NCI-H1694 treated with DMSO at 0.1 percent for 48 hours (cell line): ENCODE measurements around the gene USH1G.
"Not testable (repeated sequence)": the region's sequence is repeated elsewhere in the genome, so short reads cannot be mapped to it uniquely, and the experiment has no call there.

Source experiments
- DNase-seq: peaks from one replicate; lab custom pipeline; 2025; lab: John Stamatoyannopoulos, UW

The USH1G gene

GRCh38 chr17:74873874-74874614, 49.0 kb downstream of the USH1G start:
- DNase-seq: no peak

- peak; percentile 99 for DNase-seq
Observed at GRCh38 chr17:74873037-74873873, 49.8 kb downstream of the USH1G start.

DNA sequence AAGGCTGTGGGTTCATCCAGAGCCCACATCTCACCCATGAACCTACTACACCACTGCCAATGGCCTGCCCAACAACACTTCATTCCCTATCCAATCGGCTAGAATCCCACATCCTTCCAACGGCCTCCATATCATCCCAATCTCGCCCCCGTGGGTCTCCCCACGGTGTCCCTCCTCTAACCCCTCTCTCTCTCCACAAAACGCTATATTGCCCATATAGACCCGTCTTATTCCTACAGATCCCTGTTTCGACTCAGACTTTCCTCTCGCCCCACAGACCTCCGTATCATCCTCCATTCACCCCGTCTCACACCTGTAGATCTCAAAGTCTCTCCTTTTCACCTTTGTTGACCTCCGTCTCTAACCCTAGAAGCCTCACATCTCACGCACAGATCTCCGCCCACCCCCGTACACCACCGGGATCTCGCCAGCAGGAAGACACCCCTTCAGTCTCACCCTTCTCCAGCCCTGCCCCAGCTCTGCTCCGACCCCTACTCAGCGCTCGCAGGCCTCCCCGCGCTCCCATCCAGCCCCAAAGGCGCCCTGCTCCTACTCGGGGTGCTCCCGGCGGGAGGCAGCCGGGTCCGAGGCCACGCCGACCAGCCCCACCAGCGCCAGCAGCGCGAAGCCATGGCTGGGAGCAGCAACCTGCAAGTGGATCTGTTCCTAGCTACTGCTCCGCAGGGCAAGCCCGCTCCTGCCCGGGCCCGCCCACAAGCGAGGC, 50.6 kb downstream of the USH1G start, which contains the start of gene FDXR:
Gene FDXR (minus strand): TSS at position 682 of the 724 bp plus-strand sequence. CDS start 50 bp downstream, at position 632.
- DNase-seq: no peak

DNA sequence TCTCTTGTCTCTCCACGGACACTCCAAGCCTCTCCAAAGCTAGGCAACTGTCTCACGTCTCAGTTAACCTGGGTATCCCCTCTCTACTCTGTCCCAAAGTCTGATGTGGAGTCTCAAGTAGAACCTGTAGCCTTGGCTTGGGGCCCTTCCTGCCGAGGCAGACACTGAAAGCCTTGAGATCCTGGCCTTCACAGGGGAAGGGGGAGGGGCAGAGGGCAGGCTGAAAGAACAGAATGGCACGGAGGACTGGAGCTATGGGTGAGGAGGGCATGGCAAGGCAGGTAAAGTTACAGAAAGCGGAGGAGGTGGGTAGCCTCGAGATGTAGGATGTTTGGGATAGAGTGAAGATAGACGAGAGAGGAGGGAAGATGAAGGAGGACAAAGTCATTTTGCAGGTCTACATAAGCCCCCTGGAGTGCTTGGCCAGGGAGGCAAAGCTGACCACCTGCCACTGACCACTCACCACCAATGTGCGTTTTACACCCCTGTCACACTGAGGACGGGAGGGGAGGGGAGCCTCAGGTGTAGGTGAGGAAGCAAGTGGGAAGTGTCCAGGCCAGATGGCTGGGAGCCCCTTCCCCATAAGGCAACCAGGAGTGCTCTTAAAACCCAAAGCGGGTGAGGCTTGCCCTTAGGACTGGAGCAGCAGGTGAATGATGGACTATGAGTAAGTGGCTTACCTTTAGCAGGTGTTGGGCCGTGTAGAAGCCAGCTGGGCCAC, 51.5 kb downstream of the USH1G start:
- DNase-seq: no peak

- no peak for DNase-seq
Observed at GRCh38 chr17:74870512-74870911, 52.5 kb downstream of the USH1G start.

GRCh38 chr17:74870028-74870427, 53.0 kb downstream of the USH1G start:
- DNase-seq: not testable (repeated sequence)

- no peak for DNase-seq
Observed at GRCh38 chr17:74868908-74869255, 54.2 kb downstream of the USH1G start.

DNA sequence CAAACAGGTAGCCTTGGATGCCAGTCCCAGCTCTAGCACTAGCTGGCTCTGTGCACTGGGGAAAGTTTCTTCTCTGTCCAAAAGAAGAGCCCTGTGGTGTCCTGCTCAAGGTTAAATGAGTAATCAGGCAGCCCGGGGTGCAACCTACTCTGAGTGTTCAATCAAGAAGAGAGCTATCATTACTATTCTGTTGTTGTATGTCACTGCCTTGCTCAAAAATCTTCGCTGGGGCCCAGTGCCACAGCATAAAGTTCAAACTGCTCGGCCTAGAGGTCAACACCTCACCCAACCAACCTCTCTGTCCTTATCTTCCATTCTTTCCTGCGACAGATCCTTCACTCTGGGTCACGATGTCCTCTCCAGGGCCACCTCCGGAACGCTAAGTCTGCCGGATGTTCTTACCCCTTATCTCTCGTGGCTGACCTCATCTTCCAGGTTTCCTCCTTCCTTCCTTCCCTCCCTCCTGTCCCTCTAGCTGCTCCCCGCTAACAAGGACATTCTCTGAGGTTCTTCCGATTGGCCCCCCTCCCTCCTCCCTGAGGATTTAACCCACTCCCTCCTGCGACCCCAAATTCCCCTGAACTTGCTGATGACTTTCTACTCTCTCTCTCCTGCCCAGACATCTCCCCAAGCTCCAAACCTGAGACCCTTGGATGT, 54.7 kb downstream of the USH1G start:
- DNase-seq: no peak

GRCh38 chr17:74866198-74866835, 56.7 kb downstream of the USH1G start:
- no peak for DNase-seq
